HCT116 (cell line): ENCODE data around the gene CDK11B. TPM values are rescaled to one million over a fixed set of nuclear protein-coding genes. Genes with fewer than 3 reads are reported as not detected.

ENCODE experiments used
- ATAC-seq: fragments of 200-7000 bp; cut with Tn5 transposase; 2 replicates; pipeline ENCODE4 v1.9.1; 2020; ENCODE audit warnings: mild to moderate bottlenecking, moderate library complexity
- BruUV-seq: library from RNA; stranded (reverse); fragments of 400-500 nt; replicated peaks from 2 replicates; lab custom pipeline; 2021; lab: Mats Ljungman, UMichigan
- CTCF ChIA-PET: fragments of 300-600 bp; sonication (Branson Sonifier 250); formaldehyde crosslinking; loops from one replicate; lab custom pipeline; 2021; ENCODE audit warnings: antibody characterized with exemption; lab: Charles Lee
- POLR2A ChIA-PET: fragments of 300-600, 350-600 bp; sonication (Branson Sonifier 250); formaldehyde crosslinking; loops from one replicate; lab custom pipeline; 2021; ENCODE audit warnings: antibody characterized with exemption; lab: Charles Lee
- RAD21 ChIA-PET, 2 experiments: fragments of 300-600 bp; sonication (Branson Sonifier 250); formaldehyde crosslinking; loops; one replicate each; lab custom pipeline; 2023; ENCODE audit warnings: low total read pairs in 2 of 2; ENCODE audit not compliant: uncharacterized antibody in 2 of 2, unreplicated experiment in 2 of 2, low non-redundant PET in 1 of 2; lab: Charles Lee
- DNase-seq: peaks from one replicate; pipeline ENCODE4 v3.0.0-alpha.2; 2010; ENCODE audit warnings: low read depth, low spot score
- H2AFZ ChIP-seq: fragments of 200-600 bp; shearing (Covaris generic), sonication (generic); 2 replicates; pipeline ENCODE4 v1.6.1; 2017; ENCODE audit warnings: low read depth, mixed run types, mixed read lengths, antibody characterized with exemption, low read length; ENCODE audit not compliant: poor library complexity, severe bottlenecking
- H3K27ac ChIP-seq: 2 replicates; pipeline ENCODE4 v1.5.1; 2012; ENCODE audit warnings: low read depth, low read length
- H3K27me3 ChIP-seq: fragments of 200-600 bp; sonication (generic); 2 replicates; pipeline ENCODE4 v1.6.1; 2016; ENCODE audit warnings: mixed run types, low read length, mixed read lengths; ENCODE audit not compliant: insufficient read depth
- H3K36me3 ChIP-seq, 2 experiments: fragments of 200-500 bp in 1 of 2; fragments of 200-600 bp in 1 of 2; sonication (Bioruptor generic) in 1 of 2; sonication (generic) in 1 of 2; 2 replicates each; pipeline versions ENCODE4 v1.5.1 to v1.6.1; 2014 to 2016; ENCODE audit warnings: low read length in 2 of 2, inconsistent platforms in 1 of 2, mixed read lengths in 1 of 2, mixed run types in 1 of 2; ENCODE audit not compliant: insufficient read depth in 2 of 2, control insufficient read depth in 1 of 2
- H3K4me1 ChIP-seq, 2 experiments: fragments of 200-600 bp in 1 of 2; sonication (generic) in 1 of 2; 2 replicates each; pipeline versions ENCODE4 v1.5.1 to v1.6.1; 2012 to 2017; ENCODE audit warnings: low read length in 2 of 2, inconsistent platforms in 1 of 2, mild to moderate bottlenecking in 1 of 2, mixed read lengths in 1 of 2, mixed run types in 1 of 2, moderate library complexity in 1 of 2; ENCODE audit not compliant: insufficient read depth in 2 of 2, control insufficient read depth in 1 of 2
- H3K4me2 ChIP-seq: fragments of 200-600 bp; sonication (generic); 2 replicates; pipeline ENCODE4 v1.6.1; 2017; ENCODE audit warnings: mixed run types, low read length, mixed read lengths
- H3K4me3 ChIP-seq, 2 experiments: fragments of 200-600 bp in 1 of 2; sonication (generic) in 1 of 2; replicated peaks in 1 of 2; 2 replicates each; pipeline ENCODE4 v1.5.1; 2011 to 2016; ENCODE audit warnings: low read length in 2 of 2, control low read depth in 1 of 2, low read depth in 1 of 2, mild to moderate bottlenecking in 1 of 2, mixed read lengths in 1 of 2, mixed run types in 1 of 2
- H3K79me2 ChIP-seq: fragments of 200-600 bp; sonication (generic); 2 replicates; pipeline ENCODE4 v1.6.1; 2017; ENCODE audit warnings: mild to moderate bottlenecking, mixed run types, low read length, moderate library complexity, mixed read lengths; ENCODE audit not compliant: insufficient read depth
- H3K9ac ChIP-seq: fragments of 200-600 bp; sonication (generic); 2 replicates; pipeline ENCODE4 v1.6.1; 2016; ENCODE audit warnings: low read length, mixed read lengths
- H3K9me2 ChIP-seq: fragments of 200-600 bp; sonication (generic), shearing (Covaris generic); 2 replicates; pipeline ENCODE4 v1.6.1; 2017; ENCODE audit warnings: mixed run types, mild to moderate bottlenecking, moderate library complexity; ENCODE audit not compliant: insufficient read depth
- H3K9me3 ChIP-seq, 2 experiments: fragments of 200-500 bp in 1 of 2; fragments of 200-600 bp in 1 of 2; sonication (Bioruptor generic) in 1 of 2; sonication (generic) in 1 of 2; 2 replicates each; pipeline ENCODE4 v1.6.1; 2014 to 2017; ENCODE audit warnings: low read length in 2 of 2, mixed read lengths in 2 of 2, inconsistent platforms in 1 of 2, low read depth in 1 of 2, mild to moderate bottlenecking in 1 of 2, mixed run types in 1 of 2, moderate library complexity in 1 of 2; ENCODE audit not compliant: control insufficient read depth in 1 of 2, insufficient read depth in 1 of 2
- H4K20me1 ChIP-seq: fragments of 200-600 bp; sonication (generic), shearing (Covaris generic); 2 replicates; pipeline ENCODE4 v1.6.1; 2017; ENCODE audit warnings: mixed run types, mild to moderate bottlenecking, moderate library complexity; ENCODE audit not compliant: insufficient read depth
- CBX3 ChIP-seq: IDR thresholded peaks from 2 replicates; pipeline ENCODE4 v1.6.1; 2012; ENCODE audit warnings: low read depth
- CEBPB ChIP-seq: IDR thresholded peaks from 2 replicates; pipeline ENCODE4 v1.6.1; 2012; ENCODE audit warnings: low read depth
- EGR1 ChIP-seq: IDR thresholded peaks from 2 replicates; pipeline ENCODE4 v1.6.1; 2012; ENCODE audit warnings: low read depth
- ELF1 ChIP-seq: IDR thresholded peaks from 2 replicates; pipeline ENCODE4 v1.6.1; 2012; ENCODE audit warnings: low read depth, borderline replicate concordance
- EZH2 ChIP-seq: fragments of 200-600 bp; sonication (generic); IDR thresholded peaks from 2 replicates; pipeline ENCODE4 v1.6.1; 2017; ENCODE audit warnings: antibody characterized with exemption, mixed run types
- EZH2phosphoT487 ChIP-seq: fragments of 200-600 bp; IDR thresholded peaks from 2 replicates; pipeline ENCODE4 v1.6.1; 2018; ENCODE audit warnings: antibody characterized with exemption, borderline replicate concordance
- FOSL1 ChIP-seq: IDR thresholded peaks from 2 replicates; pipeline ENCODE4 v1.6.1; 2012; ENCODE audit warnings: low read depth
- JUND ChIP-seq: IDR thresholded peaks from 2 replicates; pipeline ENCODE4 v1.6.1; 2012
- MAX ChIP-seq: IDR thresholded peaks from 2 replicates; pipeline ENCODE4 v1.6.1; 2012
- POLR2AphosphoS5 ChIP-seq: IDR thresholded peaks from 2 replicates; pipeline ENCODE4 v1.6.1; 2011; ENCODE audit warnings: mild to moderate bottlenecking, low read depth, low read length, moderate library complexity
- RAD21 ChIP-seq: IDR thresholded peaks from 2 replicates; pipeline ENCODE4 v1.6.1; 2012; ENCODE audit warnings: low read depth, mild to moderate bottlenecking
- REST ChIP-seq: IDR thresholded peaks from 2 replicates; pipeline ENCODE4 v1.6.1; 2012; ENCODE audit warnings: low read depth
- SIN3A ChIP-seq: IDR thresholded peaks from 2 replicates; pipeline ENCODE4 v1.6.1; 2012; ENCODE audit warnings: low read depth
- SP1 ChIP-seq: IDR thresholded peaks from 2 replicates; pipeline ENCODE4 v1.6.1; 2012; ENCODE audit warnings: low read depth
- SRF ChIP-seq: IDR thresholded peaks from 2 replicates; pipeline ENCODE4 v1.6.1; 2012; ENCODE audit warnings: low read depth
- ZFX ChIP-seq: fragments of 450-650 bp; IDR thresholded peaks from 2 replicates; pipeline ENCODE4 v1.6.1; 2017
- ZNF274 ChIP-seq: fragments of 200-500 bp; sonication (Bioruptor generic); IDR thresholded peaks from 2 replicates; pipeline ENCODE4 v1.6.1; 2014; ENCODE audit warnings: mild to moderate bottlenecking, low read depth, low read length, inconsistent platforms
- intact Hi-C: fragments of 100-400 bp; cut with micrococcal nuclease; formaldehyde crosslinking; loops from 2 replicates; pipeline ENCODE4 v1.10.0; 2022
- total RNA-seq: library from RNA; stranded (reverse); gene quantifications from one replicate; pipeline ENCODE4 v1.2.1, GENCODE V29; 2021; ENCODE audit not compliant: unreplicated experiment

CDK11B gene
- total RNA-seq, 1 experiment from 2014 or later = 31.5 TPM

- BruUV-seq = no TSS peak
- H3K4me3 ChIP-seq = no peak overlapping the region
- POLR2A ChIA-PET = no interaction called here
- no peak overlapping the region for H3K4me2 ChIP-seq
- H2AFZ ChIP-seq = no peak overlapping the region
- H3K9ac ChIP-seq = no peak overlapping the region
- CTCF ChIA-PET = no interaction called here
- no peak overlapping the region for H3K27ac ChIP-seq
- peaks cover 0 to 7% of the 10 kb centered on the region in 2 experiments; a peak in 3 of 4 replicates for H3K36me3 ChIP-seq
- TF ChIP-seq EZH2phosphoT487 (no peak), MAX (no peak), CEBPB (no peak), EZH2 (no peak), ZNF274 (no peak), REST (no peak), POLR2AphosphoS5 (no peak), ELF1 (no peak), SIN3A (no peak), CBX3 (no peak), SRF (no peak), FOSL1 (no peak), RAD21 (no peak), ZFX (no peak), JUND (no peak), SP1 (no peak), EGR1 (no peak)
- H3K9me2 ChIP-seq = no peaks in the 10 kb centered on the region
- intact Hi-C loops = no loop called here
- no peaks in the 10 kb centered on the region for H4K20me1 ChIP-seq
- RAD21 ChIA-PET = no interaction called here
- no peaks in the 10 kb centered on the region for H3K4me1 ChIP-seq
- no peak for ATAC-seq
- H3K27me3 ChIP-seq = no peaks in the 10 kb centered on the region
- no peaks in the 10 kb centered on the region for H3K9me3 ChIP-seq
- no peaks in the 10 kb centered on the region for H3K79me2 ChIP-seq
- DNase-seq = no peak
Observed at GRCh38 chr1:1669468-1670440, 10.9 kb upstream of the CDK11B start.
